HepG2 (cell line): ENCODE measurements around the gene KCNAB3. TPM values are rescaled to one million over a fixed set of nuclear protein-coding genes. Genes with fewer than 3 reads are reported as not detected.

Source experiments
- IKZF1 ChIP-seq: fragments of 450-650 bp; IDR thresholded peaks from 2 replicates; pipeline ENCODE4 v1.7.1; 2016
- MLLT10 ChIP-seq: sonication (generic); formaldehyde crosslinking; IDR thresholded peaks from 2 replicates; pipeline ENCODE4 v1.4.0; 2020; ENCODE audit warnings: missing genetic modification reagents
- MTF1 ChIP-seq: sonication (generic); formaldehyde crosslinking; IDR thresholded peaks from 2 replicates; pipeline ENCODE4 v1.5.0; 2020; ENCODE audit warnings: missing genetic modification reagents
- MYNN ChIP-seq: sonication (generic); formaldehyde crosslinking; IDR thresholded peaks from 2 replicates; pipeline ENCODE4 v1.4.0; 2020; ENCODE audit warnings: mild to moderate bottlenecking, low read depth, missing genetic modification reagents
- NFKBIZ ChIP-seq: IDR thresholded peaks from 2 replicates; pipeline ENCODE4 v1.6.1; 2018; ENCODE audit warnings: missing genetic modification reagents, missing compliant biosample characterization
- RBAK ChIP-seq: sonication (generic); formaldehyde crosslinking; IDR thresholded peaks from 2 replicates; pipeline ENCODE4 v1.5.1; 2020; ENCODE audit warnings: mild to moderate bottlenecking, missing genetic modification reagents
- SATB2 ChIP-seq: sonication (generic); formaldehyde crosslinking; IDR thresholded peaks from 2 replicates; pipeline ENCODE4 v1.5.0; 2020; ENCODE audit warnings: missing genetic modification reagents
- STAG1 ChIP-seq: sonication (generic); formaldehyde crosslinking; IDR thresholded peaks from 2 replicates; pipeline ENCODE4 v1.4.0; 2020; ENCODE audit warnings: missing genetic modification reagents
- ZKSCAN1 ChIP-seq: fragments of 150-350 bp; IDR thresholded peaks from 2 replicates; pipeline ENCODE4 v1.6.1; 2014; ENCODE audit warnings: low read length
- ZNF136 ChIP-seq: sonication (generic); formaldehyde crosslinking; IDR thresholded peaks from 2 replicates; pipeline ENCODE4 v1.8.1; 2022; ENCODE audit warnings: low read depth, mild to moderate bottlenecking, moderate library complexity, missing genetic modification reagents
- ZNF446 ChIP-seq: sonication (generic); formaldehyde crosslinking; IDR thresholded peaks from 2 replicates; pipeline ENCODE4 v1.5.0; 2020; ENCODE audit warnings: mild to moderate bottlenecking, missing genetic modification reagents
- ZNF772 ChIP-seq: sonication (generic); formaldehyde crosslinking; IDR thresholded peaks from 2 replicates; pipeline ENCODE4 v1.5.0; 2020; ENCODE audit warnings: mild to moderate bottlenecking, missing genetic modification reagents
- ZNF850 ChIP-seq: sonication (generic); formaldehyde crosslinking; conservative IDR thresholded peaks from 2 replicates; pipeline ENCODE4 v1.9.0; 2021; ENCODE audit warnings: mild to moderate bottlenecking, missing genetic modification reagents
- polyA plus RNA-seq, 8 experiments: library from polyadenylated mRNA; depleted of rRNA in 3 of 8; stranded (reverse) in 7 of 8; unstranded in 1 of 8; fragments of >200 nt; fragmentation: Illumina TruSeq in 4 of 8; extraction: Trizol in 4 of 8; gene quantifications; 2 replicates each; pipeline versions ENCODE4 v1.2.1 to v1.2.3, GENCODE V29; 2011 to 2016; ENCODE audit warnings: low read depth in 4 of 8, missing spikeins in 1 of 8, mixed read lengths in 1 of 8; ENCODE audit not compliant: insufficient read depth in 1 of 8
- total RNA-seq, 5 experiments: library from RNA; depleted of rRNA; stranded (reverse); fragments of >200 nt; fragmentation: Illumina TruSeq; extraction: Trizol; gene quantifications; 2 replicates each; pipeline ENCODE4 v1.2.3, GENCODE V29; 2016; ENCODE audit warnings: low read depth in 1 of 5
- TF ChIP-seq, protein P1 (sequence below): sonication (generic); formaldehyde crosslinking; IDR thresholded peaks from 2 replicates; pipeline ENCODE4 v1.5.0; 2020; ENCODE audit warnings: missing genetic modification reagents, mild to moderate bottlenecking, borderline replicate concordance
- TF ChIP-seq, protein P2 (sequence below): sonication (generic); formaldehyde crosslinking; IDR thresholded peaks from 2 replicates; pipeline ENCODE4 v1.5.1; 2020; ENCODE audit warnings: mild to moderate bottlenecking, missing genetic modification reagents, borderline replicate concordance
- TF ChIP-seq, protein P3 (sequence below): IDR thresholded peaks from 2 replicates; pipeline ENCODE4 v1.6.1; 2016; ENCODE audit warnings: control low read depth
- TF ChIP-seq, protein P4 (sequence below): sonication (generic); formaldehyde crosslinking; IDR thresholded peaks from 2 replicates; pipeline ENCODE4 v1.4.0; 2020; ENCODE audit warnings: missing genetic modification reagents, borderline replicate concordance
- TF ChIP-seq, protein P5 (sequence below): sonication (generic); formaldehyde crosslinking; conservative IDR thresholded peaks from 2 replicates; pipeline ENCODE4 v1.4.0; 2020; ENCODE audit warnings: missing genetic modification reagents
- TF ChIP-seq, protein P6 (sequence below): sonication (generic); formaldehyde crosslinking; IDR thresholded peaks from 2 replicates; pipeline ENCODE4 v1.4.0; 2020; ENCODE audit warnings: missing genetic modification reagents
- TF ChIP-seq, protein P7 (sequence below): sonication (generic); formaldehyde crosslinking; IDR thresholded peaks from 2 replicates; pipeline ENCODE4 v1.4.0; 2020; ENCODE audit warnings: missing genetic modification reagents, mild to moderate bottlenecking, borderline replicate concordance

Gene KCNAB3
- total and polyA plus RNA-seq, 2 of the 13 experiments (the other 11 are each of a cell fraction or from before 2014, with no cell fraction given), result 0.29 to 0.88 TPM

DNA sequence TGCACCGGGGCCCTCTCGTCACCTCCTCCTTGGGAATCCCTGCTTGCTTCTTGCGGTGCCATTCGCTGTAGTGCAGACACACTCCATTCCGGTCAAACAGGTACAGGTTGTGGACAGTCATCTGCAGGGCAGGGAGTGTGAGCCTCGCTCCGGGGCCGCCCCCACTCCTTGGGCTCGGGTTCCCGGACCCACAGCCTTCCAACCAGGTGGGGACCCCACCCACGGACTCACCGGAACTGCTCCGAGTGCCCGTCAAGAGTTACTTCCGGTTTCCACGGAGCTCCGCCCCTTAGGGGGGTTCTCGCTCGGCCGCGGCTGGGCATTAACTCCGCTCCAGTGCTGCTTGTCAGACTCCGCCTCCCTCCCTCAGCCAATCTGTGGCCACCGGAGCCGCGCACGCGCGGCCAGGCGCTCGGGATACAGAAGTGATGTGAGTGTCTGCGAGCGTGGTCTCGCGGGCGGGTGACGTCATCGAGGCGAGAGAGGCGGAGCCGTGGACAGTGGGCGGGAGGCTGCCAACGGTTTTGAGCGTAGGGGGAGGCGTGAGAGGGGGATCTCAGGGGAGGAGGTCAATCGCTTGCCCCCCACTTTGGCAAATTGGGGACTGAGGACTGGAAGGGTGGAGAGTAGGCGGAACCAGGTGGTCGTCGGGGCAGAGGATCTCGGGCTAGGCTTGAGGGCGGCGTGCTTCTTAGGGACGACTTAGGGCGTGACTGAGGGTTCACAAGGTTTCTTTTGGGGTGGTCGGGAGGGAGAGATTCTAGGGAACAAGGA lies 2.2 kb upstream of the KCNAB3 start, which contains the start of the genes CNTROB and TRAPPC1 (continued):
- TF ChIP-seq, protein P1, sequence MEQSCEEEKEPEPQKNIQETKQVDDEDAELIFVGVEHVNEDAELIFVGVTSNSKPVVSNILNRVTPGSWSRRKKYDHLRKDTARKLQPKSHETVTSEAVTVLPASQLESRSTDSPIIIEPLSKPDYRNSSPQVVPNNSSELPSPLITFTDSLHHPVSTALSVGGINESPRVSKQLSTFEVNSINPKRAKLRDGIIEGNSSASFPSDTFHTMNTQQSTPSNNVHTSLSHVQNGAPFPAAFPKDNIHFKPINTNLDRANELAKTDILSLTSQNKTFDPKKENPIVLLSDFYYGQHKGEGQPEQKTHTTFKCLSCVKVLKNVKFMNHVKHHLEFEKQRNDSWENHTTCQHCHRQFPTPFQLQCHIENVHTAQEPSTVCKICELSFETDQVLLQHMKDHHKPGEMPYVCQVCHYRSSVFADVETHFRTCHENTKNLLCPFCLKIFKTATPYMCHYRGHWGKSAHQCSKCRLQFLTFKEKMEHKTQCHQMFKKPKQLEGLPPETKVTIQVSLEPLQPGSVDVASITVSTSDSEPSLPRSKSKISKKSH (CRISPR knock-in tag), result peak; percentile 35; the same call in 1 of the 2 replicates
- TF ChIP-seq, protein P2, sequence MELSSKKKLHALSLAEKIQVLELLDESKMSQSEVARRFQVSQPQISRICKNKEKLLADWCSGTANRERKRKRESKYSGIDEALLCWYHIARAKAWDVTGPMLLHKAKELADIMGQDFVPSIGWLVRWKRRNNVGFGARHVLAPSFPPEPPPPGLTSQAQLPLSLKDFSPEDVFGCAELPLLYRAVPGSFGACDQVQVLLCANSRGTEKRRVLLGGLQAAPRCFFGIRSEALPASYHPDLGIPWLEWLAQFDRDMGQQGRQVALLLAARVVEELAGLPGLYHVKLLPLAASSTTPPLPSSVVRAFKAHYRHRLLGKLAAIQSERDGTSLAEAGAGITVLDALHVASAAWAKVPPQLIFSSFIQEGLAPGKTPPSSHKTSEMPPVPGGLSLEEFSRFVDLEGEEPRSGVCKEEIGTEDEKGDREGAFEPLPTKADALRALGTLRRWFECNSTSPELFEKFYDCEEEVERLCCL (CRISPR knock-in tag), result no peak
- TF ChIP-seq ZNF772 (peak; percentile 38; the same call in 1 of the 2 replicates), SATB2 (CRISPR knock-in tag) (no peak), STAG1 (CRISPR knock-in tag) (no peak), RBAK (CRISPR knock-in tag) (no peak), ZNF850 (CRISPR knock-in tag) (no peak), IKZF1 (no peak), ZNF446 (CRISPR knock-in tag) (no peak), MTF1 (no peak), ZNF136 (0 out of 2 replicates have a peak, but pooled peaks have one; percentile 72), MLLT10 (no peak), ZKSCAN1 (peak; percentile 53), MYNN (no peak), NFKBIZ (no peak)
- TF ChIP-seq, protein P3, sequence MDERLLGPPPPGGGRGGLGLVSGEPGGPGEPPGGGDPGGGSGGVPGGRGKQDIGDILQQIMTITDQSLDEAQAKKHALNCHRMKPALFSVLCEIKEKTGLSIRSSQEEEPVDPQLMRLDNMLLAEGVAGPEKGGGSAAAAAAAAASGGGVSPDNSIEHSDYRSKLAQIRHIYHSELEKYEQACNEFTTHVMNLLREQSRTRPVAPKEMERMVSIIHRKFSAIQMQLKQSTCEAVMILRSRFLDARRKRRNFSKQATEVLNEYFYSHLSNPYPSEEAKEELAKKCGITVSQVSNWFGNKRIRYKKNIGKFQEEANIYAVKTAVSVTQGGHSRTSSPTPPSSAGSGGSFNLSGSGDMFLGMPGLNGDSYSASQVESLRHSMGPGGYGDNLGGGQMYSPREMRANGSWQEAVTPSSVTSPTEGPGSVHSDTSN (CRISPR knock-in tag), result peak; percentile 53
- TF ChIP-seq, protein P4, sequence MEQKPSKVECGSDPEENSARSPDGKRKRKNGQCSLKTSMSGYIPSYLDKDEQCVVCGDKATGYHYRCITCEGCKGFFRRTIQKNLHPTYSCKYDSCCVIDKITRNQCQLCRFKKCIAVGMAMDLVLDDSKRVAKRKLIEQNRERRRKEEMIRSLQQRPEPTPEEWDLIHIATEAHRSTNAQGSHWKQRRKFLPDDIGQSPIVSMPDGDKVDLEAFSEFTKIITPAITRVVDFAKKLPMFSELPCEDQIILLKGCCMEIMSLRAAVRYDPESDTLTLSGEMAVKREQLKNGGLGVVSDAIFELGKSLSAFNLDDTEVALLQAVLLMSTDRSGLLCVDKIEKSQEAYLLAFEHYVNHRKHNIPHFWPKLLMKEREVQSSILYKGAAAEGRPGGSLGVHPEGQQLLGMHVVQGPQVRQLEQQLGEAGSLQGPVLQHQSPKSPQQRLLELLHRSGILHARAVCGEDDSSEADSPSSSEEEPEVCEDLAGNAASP (CRISPR knock-in tag), result no peak
- TF ChIP-seq, protein P5, sequence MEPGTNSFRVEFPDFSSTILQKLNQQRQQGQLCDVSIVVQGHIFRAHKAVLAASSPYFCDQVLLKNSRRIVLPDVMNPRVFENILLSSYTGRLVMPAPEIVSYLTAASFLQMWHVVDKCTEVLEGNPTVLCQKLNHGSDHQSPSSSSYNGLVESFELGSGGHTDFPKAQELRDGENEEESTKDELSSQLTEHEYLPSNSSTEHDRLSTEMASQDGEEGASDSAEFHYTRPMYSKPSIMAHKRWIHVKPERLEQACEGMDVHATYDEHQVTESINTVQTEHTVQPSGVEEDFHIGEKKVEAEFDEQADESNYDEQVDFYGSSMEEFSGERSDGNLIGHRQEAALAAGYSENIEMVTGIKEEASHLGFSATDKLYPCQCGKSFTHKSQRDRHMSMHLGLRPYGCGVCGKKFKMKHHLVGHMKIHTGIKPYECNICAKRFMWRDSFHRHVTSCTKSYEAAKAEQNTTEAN (CRISPR knock-in tag), result 0 out of 2 replicates have a peak, but pooled peaks have one; percentile 14
- TF ChIP-seq, protein P6, sequence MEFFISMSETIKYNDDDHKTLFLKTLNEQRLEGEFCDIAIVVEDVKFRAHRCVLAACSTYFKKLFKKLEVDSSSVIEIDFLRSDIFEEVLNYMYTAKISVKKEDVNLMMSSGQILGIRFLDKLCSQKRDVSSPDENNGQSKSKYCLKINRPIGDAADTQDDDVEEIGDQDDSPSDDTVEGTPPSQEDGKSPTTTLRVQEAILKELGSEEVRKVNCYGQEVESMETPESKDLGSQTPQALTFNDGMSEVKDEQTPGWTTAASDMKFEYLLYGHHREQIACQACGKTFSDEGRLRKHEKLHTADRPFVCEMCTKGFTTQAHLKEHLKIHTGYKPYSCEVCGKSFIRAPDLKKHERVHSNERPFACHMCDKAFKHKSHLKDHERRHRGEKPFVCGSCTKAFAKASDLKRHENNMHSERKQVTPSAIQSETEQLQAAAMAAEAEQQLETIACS (CRISPR knock-in tag), result no peak
- TF ChIP-seq, protein P7, sequence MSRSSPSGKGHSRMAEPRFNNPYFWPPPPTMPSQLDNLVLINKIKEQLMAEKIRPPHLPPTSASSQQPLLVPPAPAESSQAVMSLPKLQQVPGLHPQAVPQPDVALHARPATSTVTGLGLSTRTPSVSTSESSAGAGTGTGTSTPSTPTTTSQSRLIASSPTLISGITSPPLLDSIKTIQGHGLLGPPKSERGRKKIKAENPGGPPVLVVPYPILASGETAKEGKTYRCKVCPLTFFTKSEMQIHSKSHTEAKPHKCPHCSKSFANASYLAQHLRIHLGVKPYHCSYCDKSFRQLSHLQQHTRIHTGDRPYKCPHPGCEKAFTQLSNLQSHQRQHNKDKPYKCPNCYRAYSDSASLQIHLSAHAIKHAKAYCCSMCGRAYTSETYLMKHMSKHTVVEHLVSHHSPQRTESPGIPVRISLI, result no peak
